Tibial artery (tissue), 4 donors: ENCODE data around the gene FXR1.

Experiments used
- DNase-seq, 2 donors: peaks; one replicate each; pipeline ENCODE4 v3.0.0-alpha.2; 2019
- H3K27ac ChIP-seq, 2 donors: fragments of 200-600 bp; sonication (generic) in 1 of 2; 1 replicate in 1 of 2; 2 replicates in 1 of 2; pipeline ENCODE4 v1.5.1; 2018 to 2019; ENCODE audit warnings: mild to moderate bottlenecking in 1 of 2
- H3K27me3 ChIP-seq, 2 donors: fragments of 200-600 bp; sonication (generic) in 1 of 2; one replicate each; pipeline versions ENCODE4 v1.5.1 to v1.6.0; 2016 to 2019
- H3K36me3 ChIP-seq, 3 donors: fragments of 200-600 bp; sonication (generic) in 2 of 3; one replicate each; pipeline ENCODE4 v1.5.1; 2016 to 2019; ENCODE audit warnings: mild to moderate bottlenecking in 2 of 3
- H3K4me1 ChIP-seq, 4 donors: fragments of 200-600 bp; sonication (generic) in 2 of 4; 1 replicate in 3 of 4; 2 replicates in 1 of 4; pipeline ENCODE4 v1.5.1; 2016 to 2019
- H3K4me3 ChIP-seq, 2 donors: fragments of 200-600 bp; sonication (generic) in 1 of 2; 1 replicate in 1 of 2; 2 replicates in 1 of 2; pipeline ENCODE4 v1.5.1; 2018 to 2019; ENCODE audit warnings: mild to moderate bottlenecking in 2 of 2
- H3K9me3 ChIP-seq, 3 donors: fragments of 200-600 bp; sonication (generic) in 1 of 3; one replicate each; pipeline ENCODE4 v1.5.1; 2016 to 2019
- CTCF ChIP-seq, 2 experiments: fragments of 200-600 bp in 1 of 2; fragments of 450-650 bp in 1 of 2; IDR thresholded peaks; one replicate each; pipeline ENCODE4 v1.5.1; 2017 to 2019; ENCODE audit warnings: antibody characterized with exemption in 2 of 2, mild to moderate bottlenecking in 1 of 2, moderate library complexity in 1 of 2
- intact Hi-C: fragments of 100-400 bp; cut with DNase I; formaldehyde crosslinking; loops from one replicate; pipeline ENCODE4 v1.15.0; 2023; ENCODE audit warnings: low total_unique reads

Gene FXR1

GRCh38 chr3:180940826-180941225 is 28.4 kb downstream of the FXR1 start:
- Histone ChIP-seq H3K27me3 (no peaks in the 10 kb centered on the region), H3K4me1 (no peaks in the 10 kb centered on the region), H3K27ac (no peak overlapping the region), H3K4me3 (no peak overlapping the region), H3K36me3 (peaks cover 15 to 44% (median 19%) of the 10 kb centered on the region in 3 donors), H3K9me3 (no peaks in the 10 kb centered on the region)
- TF ChIP-seq CTCF (IDR thresholded peaks at IDR 0.05): no peak
- no peak for DNase-seq
- intact Hi-C loops: no loop called here

GRCh38 chr3:180947761-180948390 is 35.4 kb downstream of the FXR1 start:
- peaks cover 48 to 70% (median 51%) of the 10 kb centered on the region in 3 donors for H3K36me3 ChIP-seq

GRCh38 chr3:180959691-180960090 is 47.2 kb downstream of the FXR1 start:
- no peaks in the 10 kb centered on the region for H3K27me3 ChIP-seq
- no peak for TF ChIP-seq CTCF (IDR thresholded peaks at IDR 0.05)
- no peak overlapping the region for H3K4me3 ChIP-seq
- intact Hi-C loops: no loop called here
- H3K27ac ChIP-seq: no peak overlapping the region
- no peaks in the 10 kb centered on the region for H3K4me1 ChIP-seq
- H3K36me3 ChIP-seq: peaks cover 39 to 88% (median 68%) of the 10 kb centered on the region in 3 donors
- no peak for DNase-seq
- no peaks in the 10 kb centered on the region for H3K9me3 ChIP-seq

More at GRCh38 chr3:180947761-180948390, 35.4 kb downstream of the FXR1 start:
- Histone ChIP-seq H3K9me3 (no peaks in the 10 kb centered on the region), H3K4me1 (no peaks in the 10 kb centered on the region), H3K27ac (no peak overlapping the region), H3K27me3 (no peaks in the 10 kb centered on the region), H3K4me3 (no peak overlapping the region)
- DNase-seq: no peak
- TF ChIP-seq CTCF (IDR thresholded peaks at IDR 0.05): no peak
- intact Hi-C loops: no loop called here

GRCh38 chr3:180961087-180961486 is 48.6 kb downstream of the FXR1 start:
- H3K4me3 ChIP-seq: no peak overlapping the region
- H3K27me3 ChIP-seq: no peaks in the 10 kb centered on the region
- H3K9me3 ChIP-seq: no peaks in the 10 kb centered on the region
- H3K4me1 ChIP-seq: no peaks in the 10 kb centered on the region
- H3K36me3 ChIP-seq: peaks cover 39 to 91% (median 64%) of the 10 kb centered on the region in 3 donors
- no peak for TF ChIP-seq CTCF (IDR thresholded peaks at IDR 0.05)
- H3K27ac ChIP-seq: no peak overlapping the region
- DNase-seq: no peak
- intact Hi-C loops: no loop called here

- intact Hi-C loops: no loop called here
- no peak overlapping the region for H3K27ac ChIP-seq
- no peak for DNase-seq
These were observed 49.1 kb downstream of the FXR1 start for GRCh38 chr3:180961552-180961951.

More at GRCh38 chr3:180961552-180961951, 49.1 kb downstream of the FXR1 start:
- H3K4me3 ChIP-seq: no peak overlapping the region
- no peaks in the 10 kb centered on the region for H3K27me3 ChIP-seq
- peaks cover 39 to 86% (median 61%) of the 10 kb centered on the region in 3 donors for H3K36me3 ChIP-seq
- H3K9me3 ChIP-seq: no peaks in the 10 kb centered on the region
- TF ChIP-seq CTCF (IDR thresholded peaks at IDR 0.05): no peak
- no peaks in the 10 kb centered on the region for H3K4me1 ChIP-seq
